ENCODE measurements around the gene MED27.

Gene MED27

DNA sequence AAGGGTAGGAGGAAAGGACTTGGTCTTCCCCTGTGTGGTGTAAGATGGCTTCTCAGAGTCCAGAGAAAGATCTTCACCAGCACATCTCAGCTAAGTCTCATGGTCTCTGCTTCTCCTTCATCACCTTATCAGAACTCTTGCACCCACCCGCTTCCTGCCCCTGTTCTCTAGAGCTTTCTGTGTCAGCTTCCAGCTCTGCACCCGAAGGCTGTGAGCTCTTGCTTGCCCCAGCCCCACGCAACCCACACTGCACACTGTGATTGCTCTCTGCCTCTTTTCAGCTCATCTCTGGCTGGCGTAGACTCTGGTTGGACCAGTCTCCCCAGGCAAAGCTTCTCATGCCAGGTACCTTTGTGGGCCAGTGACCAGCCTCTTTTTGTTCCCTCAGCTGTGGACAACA, 246.6 kb downstream of the MED27 start:
- intact Hi-C loops (cut with micrococcal nuclease), result no loop called here
- Mint-ChIP-seq H3K36me3 (ENCODE audit: low read depth) (no peaks in the 10 kb centered on the region), H3K4me3 (no peak overlapping the region), H3K27ac (no peak overlapping the region), H3K27me3 (peaks cover 26% of the 10 kb centered on the region), H3K9me3 (peaks cover 13% of the 10 kb centered on the region), H3K4me1 (ENCODE audit: low read depth) (no peaks in the 10 kb centered on the region)

DNA sequence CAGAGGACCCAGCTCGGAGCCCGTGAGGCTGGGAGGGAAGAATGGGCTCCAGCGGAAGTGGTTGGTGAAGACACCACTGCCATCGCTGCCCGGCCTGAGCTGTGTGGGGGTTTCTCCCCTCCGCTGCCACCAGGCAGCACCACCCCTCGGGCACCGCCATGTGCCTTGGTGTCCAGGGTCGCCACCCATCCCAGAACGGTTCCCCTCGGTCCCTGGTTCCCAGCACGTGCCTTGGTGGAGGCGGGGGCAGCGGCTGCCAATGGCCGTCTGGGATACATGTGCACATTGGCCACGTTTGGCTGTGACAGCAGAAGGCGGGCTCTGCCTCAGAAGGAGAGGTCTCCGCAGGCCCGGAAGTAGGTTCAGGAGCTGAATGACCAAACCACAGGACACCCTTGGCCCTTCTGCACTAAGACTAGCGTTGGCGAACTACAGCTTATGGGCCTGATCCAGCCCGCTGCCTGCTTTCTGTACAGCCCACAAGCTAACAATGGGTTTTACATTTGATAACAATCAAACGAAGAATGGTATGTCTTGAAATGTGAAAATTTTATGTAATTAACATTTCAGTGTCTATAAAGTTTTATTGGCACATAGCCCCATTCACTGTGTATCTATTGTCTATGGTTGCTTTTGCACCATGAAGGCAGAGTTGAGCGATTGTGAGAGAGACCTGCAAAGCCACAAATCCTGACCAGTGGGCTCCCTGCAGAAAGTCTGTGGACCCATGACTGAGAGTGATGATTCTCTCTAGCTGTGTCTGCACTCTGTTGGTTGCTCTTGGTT, 248.1 kb downstream of the MED27 start:
- H3K36me3 Mint-ChIP-seq (ENCODE audit: low read depth), result no peaks in the 10 kb centered on the region
- no peak overlapping the region for H3K4me3 Mint-ChIP-seq
- H3K4me1 Mint-ChIP-seq (ENCODE audit: low read depth), result no peaks in the 10 kb centered on the region
- H3K9me3 Mint-ChIP-seq, result peaks cover 13% of the 10 kb centered on the region
- H3K27me3 Mint-ChIP-seq, result peaks cover 19% of the 10 kb centered on the region
- no peak overlapping the region for H3K27ac Mint-ChIP-seq
- intact Hi-C loops (cut with micrococcal nuclease), result no loop called here

- no peaks in the 10 kb centered on the region for H3K36me3 Mint-ChIP-seq (ENCODE audit: low read depth)
- intact Hi-C loops (cut with micrococcal nuclease), result no loop called here
- no peaks in the 10 kb centered on the region for H3K4me1 Mint-ChIP-seq (ENCODE audit: low read depth)
- H3K27me3 Mint-ChIP-seq, result peaks cover 17% of the 10 kb centered on the region
- H3K27ac Mint-ChIP-seq, result no peak overlapping the region
- no peak overlapping the region for H3K4me3 Mint-ChIP-seq
- H3K9me3 Mint-ChIP-seq, result no peaks in the 10 kb centered on the region
Observed at GRCh38 chr9:131827821-131828369, 251.8 kb downstream of the MED27 start.

GRCh38 chr9:131826966-131827525, 252.6 kb downstream of the MED27 start:
- H3K4me3 Mint-ChIP-seq, result no peak overlapping the region
- intact Hi-C loops (cut with micrococcal nuclease), result no loop called here
- H3K36me3 Mint-ChIP-seq (ENCODE audit: low read depth), result no peaks in the 10 kb centered on the region
- no peaks in the 10 kb centered on the region for H3K4me1 Mint-ChIP-seq (ENCODE audit: low read depth)
- H3K27me3 Mint-ChIP-seq, result peaks cover 17% of the 10 kb centered on the region
- no peak overlapping the region for H3K27ac Mint-ChIP-seq
- no peaks in the 10 kb centered on the region for H3K9me3 Mint-ChIP-seq

GRCh38 chr9:131826053-131826452, 253.6 kb downstream of the MED27 start:
- peaks cover 20% of the 10 kb centered on the region for H3K27me3 Mint-ChIP-seq
- H3K4me1 Mint-ChIP-seq (ENCODE audit: low read depth), result no peaks in the 10 kb centered on the region
- H3K27ac Mint-ChIP-seq, result no peak overlapping the region
- no peaks in the 10 kb centered on the region for H3K36me3 Mint-ChIP-seq (ENCODE audit: low read depth)
- H3K4me3 Mint-ChIP-seq, result no peak overlapping the region
- intact Hi-C loops (cut with micrococcal nuclease), result no loop called here
- H3K9me3 Mint-ChIP-seq, result no peaks in the 10 kb centered on the region

DNA sequence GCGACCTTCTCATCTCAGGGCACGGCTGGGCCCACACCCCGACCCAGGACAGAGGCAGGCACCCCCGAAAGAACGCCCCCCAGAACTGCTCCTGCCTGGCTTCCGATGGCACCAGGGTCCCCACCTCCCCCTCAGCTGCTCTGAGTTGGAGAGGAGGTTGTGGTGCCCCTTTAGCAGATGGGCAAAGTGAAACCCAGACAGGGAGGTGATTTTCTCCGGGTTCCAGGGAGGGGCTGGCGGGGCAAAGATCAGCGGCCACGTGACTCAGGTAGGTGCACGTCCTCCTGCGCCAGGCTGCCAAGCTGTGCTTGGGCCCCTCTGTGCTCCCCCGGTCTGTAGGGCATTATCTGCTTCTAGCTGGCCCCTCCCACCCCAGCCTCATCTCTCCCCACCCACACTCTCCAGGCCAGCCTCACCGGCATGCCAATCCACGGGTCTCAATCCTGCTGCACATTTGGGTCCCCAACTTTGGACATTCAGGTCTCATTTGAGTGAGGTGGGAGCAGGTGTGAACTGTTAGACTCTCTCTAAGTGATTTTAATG, 254.6 kb downstream of the MED27 start:
- no peaks in the 10 kb centered on the region for H3K36me3 Mint-ChIP-seq (ENCODE audit: low read depth)
- no peak overlapping the region for H3K4me3 Mint-ChIP-seq
- H3K4me1 Mint-ChIP-seq (ENCODE audit: low read depth), result no peaks in the 10 kb centered on the region
- H3K27me3 Mint-ChIP-seq, result peaks cover 22% of the 10 kb centered on the region
- no peaks in the 10 kb centered on the region for H3K9me3 Mint-ChIP-seq
- no peak overlapping the region for H3K27ac Mint-ChIP-seq
- intact Hi-C loops (cut with micrococcal nuclease), result no loop called here

- intact Hi-C loops (cut with micrococcal nuclease), result no loop called here
- Mint-ChIP-seq H3K27me3 (peaks cover 23% of the 10 kb centered on the region), H3K27ac (no peak overlapping the region), H3K9me3 (no peaks in the 10 kb centered on the region), H3K4me1 (ENCODE audit: low read depth) (no peaks in the 10 kb centered on the region), H3K4me3 (no peak overlapping the region), H3K36me3 (ENCODE audit: low read depth) (no peaks in the 10 kb centered on the region)
Observed at GRCh38 chr9:131824155-131824594, 255.5 kb downstream of the MED27 start.

- Mint-ChIP-seq H3K36me3 (ENCODE audit: low read depth) (no peaks in the 10 kb centered on the region), H3K4me3 (no peak overlapping the region), H3K4me1 (ENCODE audit: low read depth) (no peaks in the 10 kb centered on the region), H3K27me3 (peaks cover 23% of the 10 kb centered on the region), H3K27ac (no peak overlapping the region), H3K9me3 (no peaks in the 10 kb centered on the region)
- intact Hi-C loops (cut with micrococcal nuclease), result no loop called here
Observed at GRCh38 chr9:131823701-131824146, 255.9 kb downstream of the MED27 start.

DNA sequence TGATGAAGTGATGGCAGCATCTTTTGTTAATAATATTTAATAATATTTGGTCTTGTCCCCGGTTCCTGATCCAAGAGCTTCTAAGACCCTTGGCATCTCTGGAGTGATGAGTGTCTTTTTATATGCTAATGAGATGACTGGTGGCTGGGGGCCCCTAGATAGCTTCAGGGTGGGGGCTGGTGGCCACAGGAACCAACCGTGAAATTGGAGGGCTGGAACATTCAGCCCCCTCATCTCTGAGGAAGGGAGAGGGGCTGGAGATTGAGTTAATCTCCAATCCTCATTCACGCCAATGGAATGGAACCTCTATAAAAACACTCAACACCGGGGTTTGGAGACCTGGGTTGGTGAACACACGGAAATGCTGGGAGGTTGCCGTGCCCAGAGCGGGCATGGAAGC, 261.6 kb downstream of the MED27 start:
- Mint-ChIP-seq H3K36me3 (ENCODE audit: low read depth) (no peaks in the 10 kb centered on the region), H3K4me1 (ENCODE audit: low read depth) (no peaks in the 10 kb centered on the region), H3K27me3 (peaks cover 20% of the 10 kb centered on the region), H3K4me3 (no peak overlapping the region), H3K9me3 (no peaks in the 10 kb centered on the region), H3K27ac (no peak overlapping the region)
- intact Hi-C loops (cut with micrococcal nuclease), result no loop called here

DNA sequence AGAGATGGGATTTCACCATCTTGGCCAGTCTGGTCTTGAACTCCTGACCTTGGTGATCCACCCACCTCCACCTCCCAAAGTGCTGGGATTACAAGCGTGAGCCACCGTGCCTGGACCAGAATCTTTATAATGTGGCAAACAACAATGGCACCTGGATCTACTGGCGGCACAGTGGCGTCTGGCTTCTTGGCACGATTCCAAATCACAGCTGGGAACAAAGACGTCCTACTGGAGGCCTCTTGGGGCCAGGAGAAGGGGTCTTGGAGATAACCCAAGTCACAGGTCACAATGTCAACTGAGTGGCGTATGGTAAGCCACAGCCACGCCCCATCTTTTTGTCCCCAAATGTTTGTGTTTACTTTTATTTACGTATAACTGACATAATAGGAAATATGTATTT, 262.0 kb downstream of the MED27 start:
- Mint-ChIP-seq H3K9me3 (no peaks in the 10 kb centered on the region), H3K4me3 (no peak overlapping the region), H3K4me1 (ENCODE audit: low read depth) (no peaks in the 10 kb centered on the region), H3K27me3 (peaks cover 17% of the 10 kb centered on the region), H3K36me3 (ENCODE audit: low read depth) (no peaks in the 10 kb centered on the region), H3K27ac (no peak overlapping the region)
- intact Hi-C loops (cut with micrococcal nuclease), result no loop called here

DNA sequence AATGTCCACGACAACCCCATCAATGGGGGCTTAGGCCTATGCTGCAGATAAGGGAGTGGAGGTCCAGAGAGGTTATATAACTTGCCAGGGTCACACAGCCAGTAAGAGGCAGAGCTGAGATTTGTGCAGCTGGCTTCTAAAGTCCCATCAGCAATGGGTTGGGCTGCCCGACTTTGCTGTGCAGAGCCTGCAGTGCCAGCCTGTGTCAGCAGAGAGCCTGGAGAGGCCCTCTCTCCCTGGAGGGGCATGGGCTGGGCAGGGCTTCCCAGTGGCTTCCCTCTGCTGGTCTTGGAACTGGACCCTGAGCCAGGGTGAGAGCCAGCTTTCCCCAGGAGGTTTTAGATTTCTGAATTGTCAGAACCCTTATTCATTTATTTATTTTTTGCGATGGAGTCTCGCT, 262.6 kb downstream of the MED27 start:
- no peaks in the 10 kb centered on the region for H3K9me3 Mint-ChIP-seq
- H3K4me3 Mint-ChIP-seq, result no peak overlapping the region
- no peaks in the 10 kb centered on the region for H3K4me1 Mint-ChIP-seq (ENCODE audit: low read depth)
- intact Hi-C loops (cut with micrococcal nuclease), result no loop called here
- H3K36me3 Mint-ChIP-seq (ENCODE audit: low read depth), result no peaks in the 10 kb centered on the region
- H3K27ac Mint-ChIP-seq, result no peak overlapping the region
- peaks cover 17% of the 10 kb centered on the region for H3K27me3 Mint-ChIP-seq

DNA sequence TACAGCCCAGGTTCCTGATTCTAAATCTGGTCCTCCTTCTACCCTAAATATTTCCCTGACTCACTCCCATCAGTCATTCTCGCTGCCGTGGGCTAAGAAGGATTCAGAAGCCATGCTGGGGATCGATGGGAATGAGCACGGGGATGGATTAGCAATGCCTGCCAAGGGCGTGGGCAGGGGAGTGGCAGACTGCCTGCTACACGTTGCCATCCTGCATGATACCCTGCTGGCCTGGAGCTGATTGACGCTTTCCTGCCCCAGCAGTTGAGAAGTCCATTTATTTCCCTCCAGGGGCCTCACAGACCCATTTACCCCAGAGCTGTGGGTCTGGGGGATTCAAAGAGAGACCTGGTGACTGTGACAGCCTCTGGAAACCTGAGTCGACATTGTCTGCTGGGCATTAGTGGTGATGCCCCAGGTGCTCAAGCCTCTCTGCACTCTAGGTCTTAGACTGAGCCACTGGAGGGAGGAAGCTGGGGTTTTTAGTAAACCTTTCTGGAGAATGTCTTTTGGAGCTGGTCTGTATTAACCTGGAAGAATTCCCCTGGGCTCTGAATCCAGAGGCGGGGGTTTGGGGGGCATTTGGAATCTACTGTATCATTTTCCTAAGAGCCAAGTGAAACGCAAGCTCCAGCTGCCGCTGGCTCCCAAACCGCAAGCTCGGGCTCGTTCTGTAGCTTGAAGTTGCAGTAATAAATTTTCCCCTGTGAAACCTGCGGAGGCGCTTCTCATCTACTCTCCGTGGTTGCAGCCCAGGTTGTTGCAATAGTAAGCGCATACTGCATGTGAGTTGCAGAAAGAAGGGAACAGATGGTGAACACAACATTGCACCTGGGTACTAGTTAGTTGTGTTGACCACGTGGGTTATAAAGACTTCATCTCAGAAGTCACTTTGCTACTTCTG, 263.4 kb downstream of the MED27 start:
- intact Hi-C loops (cut with micrococcal nuclease), result no loop called here

GRCh38 chr9:131814707-131815106, 265.0 kb downstream of the MED27 start:
- H3K27me3 Mint-ChIP-seq, result peaks cover 15% of the 10 kb centered on the region
- H3K9me3 Mint-ChIP-seq, result no peaks in the 10 kb centered on the region
- H3K27ac Mint-ChIP-seq, result no peak overlapping the region
- H3K4me3 Mint-ChIP-seq, result no peak overlapping the region
- intact Hi-C loops (cut with micrococcal nuclease), result no loop called here
- H3K36me3 Mint-ChIP-seq (ENCODE audit: low read depth), result no peaks in the 10 kb centered on the region
- H3K4me1 Mint-ChIP-seq (ENCODE audit: low read depth), result no peaks in the 10 kb centered on the region

More for the DNA sequence above, 263.4 kb downstream of the MED27 start:
- Mint-ChIP-seq H3K4me1 (ENCODE audit: low read depth) (no peaks in the 10 kb centered on the region), H3K27me3 (peaks cover 16% of the 10 kb centered on the region), H3K36me3 (ENCODE audit: low read depth) (no peaks in the 10 kb centered on the region), H3K27ac (no peak overlapping the region), H3K9me3 (no peaks in the 10 kb centered on the region), H3K4me3 (no peak overlapping the region)

Measured in dendritic cell treated with granulocyte-macrophage colony-stimulating factor and Interleukin-4, amounts not matched to agents 40 ng/mL and 50 ng/mL, for 4 days (primary cell).